Measurements from ENCODE around the gene UQCRFS1.

Gene UQCRFS1

DNA sequence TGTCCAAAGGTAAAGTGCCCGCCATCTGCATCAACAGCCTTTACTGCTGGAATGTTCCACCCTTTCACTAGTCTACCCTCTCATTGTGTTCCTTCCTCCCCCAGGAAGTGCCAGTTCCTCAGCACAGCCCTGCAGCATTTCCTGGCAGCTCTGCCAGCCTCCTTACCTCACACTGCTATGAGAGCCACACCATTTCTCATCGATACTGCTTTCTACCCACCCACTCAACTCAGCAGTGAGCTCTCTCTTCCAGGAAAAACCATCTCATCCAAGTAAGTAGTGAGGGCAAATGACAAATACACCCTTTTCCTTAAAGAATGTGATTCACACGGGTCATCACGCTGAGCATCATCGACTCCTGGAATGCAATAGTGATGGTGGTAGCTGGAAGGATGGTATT, 19.8 kb downstream of the UQCRFS1 start:
- no peaks in the 10 kb centered on the region for H3K27me3 ChIP-seq (ENCODE audit: control insufficient read depth in 1 of 2, insufficient read depth in 2 of 2, low read length in 2 of 2)
- H3K27ac ChIP-seq (ENCODE audit: low read length): no peak overlapping the region

DNA sequence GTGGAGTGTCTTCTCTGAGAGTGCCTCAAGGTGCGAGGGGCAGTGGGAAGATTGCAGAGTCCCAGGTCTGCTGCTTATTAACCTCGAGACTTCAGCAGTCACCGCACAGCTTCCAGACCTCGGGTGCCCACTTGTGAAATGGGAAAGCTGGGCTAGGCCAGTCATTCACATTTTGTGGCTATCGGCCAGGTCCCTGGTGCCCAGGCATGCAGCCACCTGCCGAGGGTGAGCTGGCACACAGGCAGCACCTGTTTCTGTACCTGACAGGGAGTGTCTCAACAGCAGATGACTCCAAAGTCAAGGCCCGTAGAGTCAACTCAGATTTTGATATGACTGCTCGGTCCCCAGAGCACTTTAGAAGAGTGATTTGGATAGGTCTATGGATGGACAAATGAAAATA, 21.9 kb downstream of the UQCRFS1 start:
- H3K4me3 ChIP-seq (ENCODE audit: low read length in 2 of 2): no peak overlapping the region
- H3K27ac ChIP-seq (ENCODE audit: low read length): no peak overlapping the region

More for the DNA sequence above, 19.8 kb downstream of the UQCRFS1 start:
- Histone ChIP-seq H3K36me3 (ENCODE audit: control insufficient read depth in 2 of 2, insufficient read depth in 2 of 2, low read length in 2 of 2) (no peaks in the 10 kb centered on the region), H3K4me1 (ENCODE audit: control insufficient read depth, insufficient read depth, low read length) (peaks cover 2% of the 10 kb centered on the region), H3K4me3 (ENCODE audit: low read length in 2 of 2) (no peak overlapping the region), H3K9me3 (ENCODE audit: control insufficient read depth in 2 of 2, low read length in 2 of 2) (no peaks in the 10 kb centered on the region), H3K9ac (ENCODE audit: low read length in 2 of 2) (no peak overlapping the region)

GRCh38 chr19:29189033-29189360, 24.0 kb downstream of the UQCRFS1 start:
- no peaks in the 10 kb centered on the region for H3K27me3 ChIP-seq (ENCODE audit: control insufficient read depth in 1 of 2, insufficient read depth in 2 of 2, low read length in 2 of 2)
- no peaks in the 10 kb centered on the region for H3K36me3 ChIP-seq (ENCODE audit: control insufficient read depth in 2 of 2, insufficient read depth in 2 of 2, low read length in 2 of 2)
- no peaks in the 10 kb centered on the region for H3K9me3 ChIP-seq (ENCODE audit: control insufficient read depth in 2 of 2, low read length in 2 of 2)
- no peak overlapping the region for H3K9ac ChIP-seq (ENCODE audit: low read length in 2 of 2)
- no peak overlapping the region for H3K4me3 ChIP-seq (ENCODE audit: low read length in 2 of 2)
- H3K4me1 ChIP-seq (ENCODE audit: control insufficient read depth, insufficient read depth, low read length): peaks cover 2% of the 10 kb centered on the region
- H3K27ac ChIP-seq (ENCODE audit: low read length): no peak overlapping the region

More for the DNA sequence above, 21.9 kb downstream of the UQCRFS1 start:
- Histone ChIP-seq H3K27me3 (ENCODE audit: control insufficient read depth in 1 of 2, insufficient read depth in 2 of 2, low read length in 2 of 2) (no peaks in the 10 kb centered on the region), H3K4me1 (ENCODE audit: control insufficient read depth, insufficient read depth, low read length) (peaks cover 2% of the 10 kb centered on the region), H3K9ac (ENCODE audit: low read length in 2 of 2) (no peak overlapping the region), H3K9me3 (ENCODE audit: control insufficient read depth in 2 of 2, low read length in 2 of 2) (no peaks in the 10 kb centered on the region), H3K36me3 (ENCODE audit: control insufficient read depth in 2 of 2, insufficient read depth in 2 of 2, low read length in 2 of 2) (no peaks in the 10 kb centered on the region)

GRCh38 chr19:29188289-29189032, 24.5 kb downstream of the UQCRFS1 start:
- Histone ChIP-seq H3K36me3 (ENCODE audit: control insufficient read depth in 2 of 2, insufficient read depth in 2 of 2, low read length in 2 of 2) (no peaks in the 10 kb centered on the region), H3K27ac (ENCODE audit: low read length) (no peak overlapping the region), H3K4me1 (ENCODE audit: control insufficient read depth, insufficient read depth, low read length) (peaks cover 2% of the 10 kb centered on the region), H3K4me3 (ENCODE audit: low read length in 2 of 2) (no peak overlapping the region), H3K27me3 (ENCODE audit: control insufficient read depth in 1 of 2, insufficient read depth in 2 of 2, low read length in 2 of 2) (no peaks in the 10 kb centered on the region), H3K9me3 (ENCODE audit: control insufficient read depth in 2 of 2, low read length in 2 of 2) (no peaks in the 10 kb centered on the region), H3K9ac (ENCODE audit: low read length in 2 of 2) (no peak overlapping the region)

- Histone ChIP-seq H3K27ac (ENCODE audit: low read length) (no peak overlapping the region), H3K36me3 (ENCODE audit: control insufficient read depth in 2 of 2, insufficient read depth in 2 of 2, low read length in 2 of 2) (no peaks in the 10 kb centered on the region), H3K27me3 (ENCODE audit: control insufficient read depth in 1 of 2, insufficient read depth in 2 of 2, low read length in 2 of 2) (no peaks in the 10 kb centered on the region), H3K4me3 (ENCODE audit: low read length in 2 of 2) (no peak overlapping the region), H3K9ac (ENCODE audit: low read length in 2 of 2) (no peak overlapping the region), H3K4me1 (ENCODE audit: control insufficient read depth, insufficient read depth, low read length) (peaks cover 2% of the 10 kb centered on the region), H3K9me3 (ENCODE audit: control insufficient read depth in 2 of 2, low read length in 2 of 2) (no peaks in the 10 kb centered on the region)
Observed at GRCh38 chr19:29187676-29188075, 25.3 kb downstream of the UQCRFS1 start.

DNA sequence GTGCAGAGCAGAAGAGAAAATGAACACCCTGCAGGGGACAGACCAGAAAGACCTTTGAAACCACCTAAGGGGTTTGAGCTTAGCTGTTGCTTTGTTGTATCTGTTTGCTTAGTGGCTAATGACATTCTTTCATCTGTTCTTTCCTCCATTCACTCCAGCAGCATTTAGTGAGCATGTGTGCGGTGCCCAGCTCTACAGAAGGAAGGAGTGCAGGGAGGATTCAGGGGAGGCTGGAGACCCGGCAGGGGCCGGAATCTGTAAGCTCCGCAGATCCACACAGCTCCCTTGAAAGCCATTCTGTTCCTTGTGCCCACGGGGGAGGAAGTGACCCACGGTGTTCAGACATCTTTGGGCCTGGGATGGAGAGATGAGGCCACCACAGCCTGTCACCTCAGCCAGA, 27.5 kb downstream of the UQCRFS1 start:
- peaks cover 2% of the 10 kb centered on the region for H3K4me1 ChIP-seq (ENCODE audit: control insufficient read depth, insufficient read depth, low read length)
- H3K36me3 ChIP-seq (ENCODE audit: control insufficient read depth in 2 of 2, insufficient read depth in 2 of 2, low read length in 2 of 2): no peaks in the 10 kb centered on the region
- no peak overlapping the region for H3K27ac ChIP-seq (ENCODE audit: low read length)
- H3K9ac ChIP-seq (ENCODE audit: low read length in 2 of 2): no peak overlapping the region
- no peaks in the 10 kb centered on the region for H3K9me3 ChIP-seq (ENCODE audit: control insufficient read depth in 2 of 2, low read length in 2 of 2)
- H3K27me3 ChIP-seq (ENCODE audit: control insufficient read depth in 1 of 2, insufficient read depth in 2 of 2, low read length in 2 of 2): no peaks in the 10 kb centered on the region
- no peak overlapping the region for H3K4me3 ChIP-seq (ENCODE audit: low read length in 2 of 2)

DNA sequence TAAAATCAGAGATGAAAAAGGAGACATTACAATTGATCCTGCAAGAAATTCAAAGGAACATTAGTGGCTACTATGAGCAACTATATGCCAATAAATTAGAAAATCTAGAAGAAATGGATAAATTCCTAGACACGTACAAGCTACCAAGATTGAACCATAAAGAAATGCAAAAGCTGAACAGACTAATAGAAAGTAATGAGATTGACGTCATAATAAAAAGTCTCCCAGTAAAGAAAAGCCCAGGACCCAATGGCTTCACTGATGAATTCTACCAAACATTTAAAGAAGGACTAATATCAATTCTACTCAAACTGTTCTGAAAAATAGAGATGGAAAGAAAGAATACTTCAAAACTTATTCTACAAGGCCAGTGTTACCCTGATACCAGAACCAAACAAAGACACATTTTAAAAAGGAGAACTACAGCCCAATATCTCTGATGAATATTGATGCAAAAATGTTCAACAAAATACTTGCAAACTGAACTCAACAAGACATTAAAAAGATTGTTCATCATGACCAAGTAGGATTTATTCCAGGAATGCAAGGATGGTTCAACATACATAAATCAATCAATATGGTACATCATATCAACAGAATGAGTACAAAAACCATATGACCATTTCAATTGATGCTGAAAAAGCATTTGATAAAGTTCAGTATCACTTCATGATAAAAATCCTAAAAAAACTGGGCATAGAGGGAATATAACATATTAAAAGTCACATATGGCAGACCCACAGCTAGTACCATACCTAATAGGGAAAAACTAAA, 35.8 kb downstream of the UQCRFS1 start:
- no peaks in the 10 kb centered on the region for H3K36me3 ChIP-seq (ENCODE audit: control insufficient read depth in 2 of 2, insufficient read depth in 2 of 2, low read length in 2 of 2)
- peaks cover 0 to 10% of the 10 kb centered on the region in 2 donors for H3K9me3 ChIP-seq (ENCODE audit: control insufficient read depth in 2 of 2, low read length in 2 of 2)
- no peaks in the 10 kb centered on the region for H3K4me1 ChIP-seq (ENCODE audit: control insufficient read depth, insufficient read depth, low read length)
- no peak overlapping the region for H3K27ac ChIP-seq (ENCODE audit: low read length)
- no peaks in the 10 kb centered on the region for H3K27me3 ChIP-seq (ENCODE audit: control insufficient read depth in 1 of 2, insufficient read depth in 2 of 2, low read length in 2 of 2)
- no peak overlapping the region for H3K4me3 ChIP-seq (ENCODE audit: low read length in 2 of 2)
- no peak overlapping the region for H3K9ac ChIP-seq (ENCODE audit: low read length in 2 of 2)

GRCh38 chr19:29173896-29174295, 39.1 kb downstream of the UQCRFS1 start:
- no peaks in the 10 kb centered on the region for H3K36me3 ChIP-seq (ENCODE audit: control insufficient read depth in 2 of 2, insufficient read depth in 2 of 2, low read length in 2 of 2)
- H3K27ac ChIP-seq (ENCODE audit: low read length): no peak overlapping the region
- H3K9ac ChIP-seq (ENCODE audit: low read length in 2 of 2): no peak overlapping the region
- peaks cover 0 to 7% of the 10 kb centered on the region in 2 donors for H3K9me3 ChIP-seq (ENCODE audit: control insufficient read depth in 2 of 2, low read length in 2 of 2)
- H3K4me3 ChIP-seq (ENCODE audit: low read length in 2 of 2): no peak overlapping the region
- H3K4me1 ChIP-seq (ENCODE audit: control insufficient read depth, insufficient read depth, low read length): no peaks in the 10 kb centered on the region
- no peaks in the 10 kb centered on the region for H3K27me3 ChIP-seq (ENCODE audit: control insufficient read depth in 1 of 2, insufficient read depth in 2 of 2, low read length in 2 of 2)

GRCh38 chr19:29172302-29172701, 40.6 kb downstream of the UQCRFS1 start:
- H3K4me1 ChIP-seq (ENCODE audit: control insufficient read depth, insufficient read depth, low read length): no peaks in the 10 kb centered on the region
- H3K9me3 ChIP-seq (ENCODE audit: control insufficient read depth in 2 of 2, low read length in 2 of 2): peaks cover 0 to 7% of the 10 kb centered on the region in 2 donors
- H3K4me3 ChIP-seq (ENCODE audit: low read length in 2 of 2): no peak overlapping the region
- H3K9ac ChIP-seq (ENCODE audit: low read length in 2 of 2): no peak overlapping the region
- H3K27ac ChIP-seq (ENCODE audit: low read length): no peak overlapping the region
- no peaks in the 10 kb centered on the region for H3K27me3 ChIP-seq (ENCODE audit: control insufficient read depth in 1 of 2, insufficient read depth in 2 of 2, low read length in 2 of 2)
- H3K36me3 ChIP-seq (ENCODE audit: control insufficient read depth in 2 of 2, insufficient read depth in 2 of 2, low read length in 2 of 2): no peaks in the 10 kb centered on the region

GRCh38 chr19:29171525-29171924, 41.4 kb downstream of the UQCRFS1 start:
- Histone ChIP-seq H3K27ac (ENCODE audit: low read length) (no peak overlapping the region), H3K9ac (ENCODE audit: low read length in 2 of 2) (no peak overlapping the region), H3K27me3 (ENCODE audit: control insufficient read depth in 1 of 2, insufficient read depth in 2 of 2, low read length in 2 of 2) (no peaks in the 10 kb centered on the region), H3K4me1 (ENCODE audit: control insufficient read depth, insufficient read depth, low read length) (no peaks in the 10 kb centered on the region), H3K4me3 (ENCODE audit: low read length in 2 of 2) (no peak overlapping the region), H3K9me3 (ENCODE audit: control insufficient read depth in 2 of 2, low read length in 2 of 2) (peaks cover 0 to 7% of the 10 kb centered on the region in 2 donors), H3K36me3 (ENCODE audit: control insufficient read depth in 2 of 2, insufficient read depth in 2 of 2, low read length in 2 of 2) (no peaks in the 10 kb centered on the region)

- Histone ChIP-seq H3K36me3 (ENCODE audit: control insufficient read depth in 2 of 2, insufficient read depth in 2 of 2, low read length in 2 of 2) (no peaks in the 10 kb centered on the region), H3K4me1 (ENCODE audit: control insufficient read depth, insufficient read depth, low read length) (no peaks in the 10 kb centered on the region), H3K27me3 (ENCODE audit: control insufficient read depth in 1 of 2, insufficient read depth in 2 of 2, low read length in 2 of 2) (no peaks in the 10 kb centered on the region), H3K4me3 (ENCODE audit: low read length in 2 of 2) (no peak overlapping the region), H3K27ac (ENCODE audit: low read length) (no peak overlapping the region), H3K9ac (ENCODE audit: low read length in 2 of 2) (no peak overlapping the region), H3K9me3 (ENCODE audit: control insufficient read depth in 2 of 2, low read length in 2 of 2) (peaks cover 0 to 7% of the 10 kb centered on the region in 2 donors)
Observed at GRCh38 chr19:29170554-29170953, 42.4 kb downstream of the UQCRFS1 start.
